Measurements from ENCODE around the gene PERM1. TPM values are rescaled to one million over a fixed set of nuclear protein-coding genes. Genes with fewer than 3 reads are reported as not detected.
A peak's percentile ranks its signal among the peaks of the same experiment; 100 is the strongest.

The PERM1 gene
- total RNA-seq, 1 experiment from 2014 or later = 1.5 TPM

DNA sequence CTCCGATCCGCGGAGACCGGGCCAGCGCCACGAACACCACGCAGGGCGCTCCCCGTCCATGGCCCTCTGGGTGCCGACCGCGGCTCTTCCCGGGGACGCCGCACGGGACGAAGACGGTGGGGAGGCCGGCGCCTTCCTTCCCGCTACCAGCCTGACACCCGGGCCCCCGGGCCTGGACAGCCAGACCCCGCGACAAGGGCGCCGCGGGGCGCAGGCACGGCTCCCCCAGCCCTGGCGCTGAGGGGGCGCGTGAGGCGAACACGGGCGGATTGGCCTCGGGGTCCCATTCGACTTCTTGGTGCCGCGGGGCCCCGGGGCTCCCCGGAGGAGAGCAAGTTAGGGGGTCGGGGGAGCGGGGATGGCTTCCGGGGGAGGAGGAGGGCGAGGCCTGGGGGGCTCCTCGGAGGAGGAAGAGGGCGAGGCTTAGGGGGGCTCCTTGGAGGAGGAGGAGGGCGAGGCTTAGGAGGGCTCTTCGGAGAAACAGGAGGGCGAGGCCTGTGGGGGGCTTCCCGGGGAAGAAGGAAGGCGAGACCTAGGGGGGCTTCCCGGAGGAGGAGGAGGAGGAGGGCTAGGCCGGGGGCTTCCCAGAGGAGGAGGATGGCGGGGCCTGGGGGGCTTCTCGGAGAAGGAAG lies 22.0 kb downstream of the PERM1 start:
- intact Hi-C loops (cut with micrococcal nuclease; ENCODE audit: unreplicated experiment) = no loop called here
- Histone ChIP-seq H3K9me3 (ENCODE audit: control insufficient read depth, insufficient read depth, low read depth, low read length) (no peaks in the 10 kb centered on the region), H3K36me3 (ENCODE audit: control insufficient read depth, insufficient read depth, low read length) (peaks cover 15% of the 10 kb centered on the region), H3K27ac (ENCODE audit: low read length) (peak overlapping the region; percentile 71), H3K4me1 (ENCODE audit: control insufficient read depth, insufficient read depth, low read length) (peaks cover 7% of the 10 kb centered on the region), H3K27me3 (ENCODE audit: control insufficient read depth, insufficient read depth, low read length) (no peaks in the 10 kb centered on the region), H3K4me3 (ENCODE audit: low read depth in 2 of 2, low read length in 2 of 2) (peak overlapping the region; percentile 50 to 99)
- POLR2A ChIA-PET = no interaction called here
- CTCF ChIA-PET = interaction anchor here (0.6 kb wide), 1 partner anchor 17 kb away, joined by 3 read pairs; no protein-coding TSS in a partner anchor
- in situ Hi-C loops (cut with HindIII; ENCODE audit: low pct_unique_long_range_greater_than_20kb, low sequenced_read_pairs) = no loop called here
- DNase-seq (ENCODE audit: low read depth, low spot score) = no peak
- no TSS peak for BruUV-seq (replicated peaks)
- TF ChIP-seq SIN3A (IDR thresholded peaks at IDR 0.05; ENCODE audit: borderline replicate concordance, insufficient read depth, low read depth, low read length) (no peak), TCF7L2 (IDR thresholded peaks at IDR 0.05; ENCODE audit: low read depth, low read length) (no peak), POLR2AphosphoS5 (IDR thresholded peaks at IDR 0.05; ENCODE audit: low read depth, low read length) (no peak)
- TF ChIP-seq, protein P1, sequence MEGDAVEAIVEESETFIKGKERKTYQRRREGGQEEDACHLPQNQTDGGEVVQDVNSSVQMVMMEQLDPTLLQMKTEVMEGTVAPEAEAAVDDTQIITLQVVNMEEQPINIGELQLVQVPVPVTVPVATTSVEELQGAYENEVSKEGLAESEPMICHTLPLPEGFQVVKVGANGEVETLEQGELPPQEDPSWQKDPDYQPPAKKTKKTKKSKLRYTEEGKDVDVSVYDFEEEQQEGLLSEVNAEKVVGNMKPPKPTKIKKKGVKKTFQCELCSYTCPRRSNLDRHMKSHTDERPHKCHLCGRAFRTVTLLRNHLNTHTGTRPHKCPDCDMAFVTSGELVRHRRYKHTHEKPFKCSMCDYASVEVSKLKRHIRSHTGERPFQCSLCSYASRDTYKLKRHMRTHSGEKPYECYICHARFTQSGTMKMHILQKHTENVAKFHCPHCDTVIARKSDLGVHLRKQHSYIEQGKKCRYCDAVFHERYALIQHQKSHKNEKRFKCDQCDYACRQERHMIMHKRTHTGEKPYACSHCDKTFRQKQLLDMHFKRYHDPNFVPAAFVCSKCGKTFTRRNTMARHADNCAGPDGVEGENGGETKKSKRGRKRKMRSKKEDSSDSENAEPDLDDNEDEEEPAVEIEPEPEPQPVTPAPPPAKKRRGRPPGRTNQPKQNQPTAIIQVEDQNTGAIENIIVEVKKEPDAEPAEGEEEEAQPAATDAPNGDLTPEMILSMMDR (IDR thresholded peaks at IDR 0.05) = no peak
- TF ChIP-seq, protein P2, sequence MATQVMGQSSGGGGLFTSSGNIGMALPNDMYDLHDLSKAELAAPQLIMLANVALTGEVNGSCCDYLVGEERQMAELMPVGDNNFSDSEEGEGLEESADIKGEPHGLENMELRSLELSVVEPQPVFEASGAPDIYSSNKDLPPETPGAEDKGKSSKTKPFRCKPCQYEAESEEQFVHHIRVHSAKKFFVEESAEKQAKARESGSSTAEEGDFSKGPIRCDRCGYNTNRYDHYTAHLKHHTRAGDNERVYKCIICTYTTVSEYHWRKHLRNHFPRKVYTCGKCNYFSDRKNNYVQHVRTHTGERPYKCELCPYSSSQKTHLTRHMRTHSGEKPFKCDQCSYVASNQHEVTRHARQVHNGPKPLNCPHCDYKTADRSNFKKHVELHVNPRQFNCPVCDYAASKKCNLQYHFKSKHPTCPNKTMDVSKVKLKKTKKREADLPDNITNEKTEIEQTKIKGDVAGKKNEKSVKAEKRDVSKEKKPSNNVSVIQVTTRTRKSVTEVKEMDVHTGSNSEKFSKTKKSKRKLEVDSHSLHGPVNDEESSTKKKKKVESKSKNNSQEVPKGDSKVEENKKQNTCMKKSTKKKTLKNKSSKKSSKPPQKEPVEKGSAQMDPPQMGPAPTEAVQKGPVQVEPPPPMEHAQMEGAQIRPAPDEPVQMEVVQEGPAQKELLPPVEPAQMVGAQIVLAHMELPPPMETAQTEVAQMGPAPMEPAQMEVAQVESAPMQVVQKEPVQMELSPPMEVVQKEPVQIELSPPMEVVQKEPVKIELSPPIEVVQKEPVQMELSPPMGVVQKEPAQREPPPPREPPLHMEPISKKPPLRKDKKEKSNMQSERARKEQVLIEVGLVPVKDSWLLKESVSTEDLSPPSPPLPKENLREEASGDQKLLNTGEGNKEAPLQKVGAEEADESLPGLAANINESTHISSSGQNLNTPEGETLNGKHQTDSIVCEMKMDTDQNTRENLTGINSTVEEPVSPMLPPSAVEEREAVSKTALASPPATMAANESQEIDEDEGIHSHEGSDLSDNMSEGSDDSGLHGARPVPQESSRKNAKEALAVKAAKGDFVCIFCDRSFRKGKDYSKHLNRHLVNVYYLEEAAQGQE (IDR thresholded peaks at IDR 0.05; ENCODE audit: insufficient read depth in 1 of 2, low read depth in 2 of 2, low read length in 1 of 2) = no peak
- ATAC-seq = peak; percentile 8

DNA sequence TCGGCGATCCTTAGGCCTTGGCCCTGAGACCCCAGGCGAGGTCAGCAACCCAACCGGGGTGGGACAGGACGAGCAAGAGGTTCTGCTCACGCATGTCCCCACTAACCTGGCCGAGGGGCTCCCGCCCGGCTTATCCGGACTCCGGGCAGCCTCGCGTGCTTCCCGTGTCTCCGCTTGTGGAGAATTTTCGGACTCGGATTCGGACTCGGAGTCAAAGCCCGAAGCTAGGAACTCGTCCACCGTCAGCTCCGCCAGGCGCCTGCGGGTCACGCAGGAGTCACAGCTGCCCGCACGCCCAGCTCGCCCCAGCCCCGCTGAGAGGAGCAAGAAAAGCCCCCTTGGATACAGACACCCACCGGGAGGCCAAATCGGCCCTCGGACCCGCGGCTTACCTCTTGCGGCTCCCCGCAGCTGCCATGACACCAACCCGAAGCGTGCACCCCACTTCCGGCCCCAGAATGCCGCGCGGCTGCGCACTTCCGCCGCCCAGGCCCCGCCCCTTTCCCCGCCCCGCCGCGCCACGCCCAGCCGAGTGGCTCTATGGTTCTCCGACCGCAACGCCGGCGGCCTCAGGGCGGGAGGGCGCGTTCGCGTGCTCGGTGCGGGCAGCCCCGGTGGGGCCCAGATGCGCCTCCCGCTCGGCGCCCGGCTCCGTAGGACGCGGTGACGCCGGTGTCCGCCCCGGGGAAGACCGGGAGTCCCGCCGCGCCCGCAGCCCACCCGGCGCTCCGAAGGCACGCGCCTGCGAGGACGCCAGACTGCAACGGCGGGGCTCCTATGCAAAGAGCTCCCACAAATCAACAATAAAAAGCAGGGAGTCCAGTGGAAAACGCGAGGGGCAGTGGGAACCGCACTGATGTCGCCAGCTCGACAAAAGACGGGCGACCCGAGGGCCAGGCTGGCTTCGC lies 22.8 kb downstream of the PERM1 start, which contains the start of gene NOC2L:
Gene NOC2L, minus strand, starts transcription at position 434 of the 908 bp plus-strand sequence. Its CDS starts 16 bp downstream, at position 418.
- ATAC-seq (peak; percentile 89), DNase-seq (ENCODE audit: low read depth, low spot score) (no peak)
- in situ Hi-C loops (cut with HindIII; ENCODE audit: low pct_unique_long_range_greater_than_20kb, low sequenced_read_pairs) (no loop called here), intact Hi-C loops (cut with micrococcal nuclease; ENCODE audit: unreplicated experiment) (no loop called here)
- Histone ChIP-seq H3K36me3 (ENCODE audit: control insufficient read depth, insufficient read depth, low read length) (peaks cover 15% of the 10 kb centered on the region), H3K27me3 (ENCODE audit: control insufficient read depth, insufficient read depth, low read length) (no peaks in the 10 kb centered on the region), H3K27ac (ENCODE audit: low read length) (peak within 1 kb of the TSS; percentile 95), H3K9me3 (ENCODE audit: control insufficient read depth, insufficient read depth, low read depth, low read length) (no peaks in the 10 kb centered on the region), H3K4me1 (ENCODE audit: control insufficient read depth, insufficient read depth, low read length) (peaks cover 7% of the 10 kb centered on the region), H3K4me3 (ENCODE audit: low read depth in 2 of 2, low read length in 2 of 2) (peak within 1 kb of the TSS; percentile 85 to 99)
- ChIA-PET CTCF (interaction anchor here (0.6 kb wide), 1 partner anchor 17 kb away, joined by 3 read pairs; no protein-coding TSS in a partner anchor), POLR2A (interaction anchor here (0.5 kb wide), 1 partner anchor 26 kb away, joined by 12 read pairs; no protein-coding TSS in a partner anchor)
- TSS peak; percentile 87 for BruUV-seq (replicated peaks)
- TF ChIP-seq POLR2AphosphoS5 (IDR thresholded peaks at IDR 0.05; ENCODE audit: low read depth, low read length) (peak; percentile 77; the same call in 1 of the 2 replicates), SIN3A (IDR thresholded peaks at IDR 0.05; ENCODE audit: borderline replicate concordance, insufficient read depth, low read depth, low read length) (peak; percentile 90; the same call in 1 of the 2 replicates), TCF7L2 (IDR thresholded peaks at IDR 0.05; ENCODE audit: low read depth, low read length) (no peak)
- TF ChIP-seq, protein P2 (IDR thresholded peaks at IDR 0.05; ENCODE audit: insufficient read depth in 1 of 2, low read depth in 2 of 2, low read length in 1 of 2) = no peak

Measured in Panc1 (cell line).